Endodermal cell (in vitro differentiated cells): ENCODE measurements around the gene RGS19. TPM values are rescaled to one million over a fixed set of nuclear protein-coding genes. Genes with fewer than 3 reads are reported as not detected.

Experiments
- DNase-seq: peaks from one replicate; pipeline ENCODE4 v3.0.0-alpha.2; 2017
- H3K27ac ChIP-seq: 2 replicates; pipeline ENCODE4 v1.5.1; 2013; ENCODE audit warnings: mild to moderate bottlenecking, low read depth, low read length, moderate library complexity
- H3K27me3 ChIP-seq: 2 replicates; pipeline ENCODE4 v1.6.1; 2013; ENCODE audit warnings: mild to moderate bottlenecking, low read length, moderate library complexity; ENCODE audit not compliant: insufficient read depth, control insufficient read depth, poor library complexity, severe bottlenecking
- H3K36me3 ChIP-seq: 2 replicates; pipeline ENCODE4 v1.7.0; 2013; ENCODE audit warnings: mild to moderate bottlenecking, low read length, moderate library complexity; ENCODE audit not compliant: control insufficient read depth, insufficient read depth
- H3K4me1 ChIP-seq: one replicate; pipeline ENCODE4 v1.7.0; 2013; ENCODE audit warnings: low read length; ENCODE audit not compliant: control insufficient read depth, insufficient read depth
- H3K4me3 ChIP-seq: 2 replicates; pipeline ENCODE4 v1.5.1; 2013; ENCODE audit warnings: mild to moderate bottlenecking, low read length, moderate library complexity
- H3K9ac ChIP-seq: 2 replicates; pipeline ENCODE4 v1.6.1; 2013; ENCODE audit warnings: mild to moderate bottlenecking, low read length, moderate library complexity; ENCODE audit not compliant: poor library complexity, severe bottlenecking; ENCODE audit errors: extremely low read depth
- H3K9me3 ChIP-seq: 2 replicates; pipeline ENCODE4 v1.6.1; 2013; ENCODE audit warnings: mild to moderate bottlenecking, low read length, moderate library complexity; ENCODE audit not compliant: control insufficient read depth
- H3K27ac Mint-ChIP-seq: 2 replicates; pipeline ENCODE4 v1.8.0; 2020; ENCODE audit warnings: mixed read lengths
- H3K27me3 Mint-ChIP-seq: 2 replicates; pipeline ENCODE4 v1.8.0; 2021; ENCODE audit warnings: mild to moderate bottlenecking, mixed read lengths; ENCODE audit not compliant: insufficient read depth
- H3K36me3 Mint-ChIP-seq: 2 replicates; pipeline ENCODE4 v1.8.0; 2020; ENCODE audit warnings: low read depth, mixed read lengths
- H3K4me1 Mint-ChIP-seq: 2 replicates; pipeline ENCODE4 v1.8.0; 2020; ENCODE audit warnings: mixed read lengths
- H3K4me3 Mint-ChIP-seq: 2 replicates; pipeline ENCODE4 v1.8.0; 2020; ENCODE audit warnings: mild to moderate bottlenecking, moderate library complexity, mixed read lengths
- H3K9me3 Mint-ChIP-seq: 2 replicates; pipeline ENCODE4 v1.8.0; 2020; ENCODE audit warnings: mild to moderate bottlenecking, mixed read lengths
- CTCF ChIP-seq: fragments of 200-600 bp; sonication (generic); conservative IDR thresholded peaks from 2 replicates; pipeline ENCODE4 v1.5.0; 2021; ENCODE audit warnings: antibody characterized with exemption, mild to moderate bottlenecking
- WGBS, 2 experiments: methylation state at CpG; one replicate each; pipeline versions ENCODE4 v1.1.5 to v1.1.7; 2013; ENCODE audit warnings: missing lambda C conversion rate in 2 of 2, mixed read lengths in 1 of 2; ENCODE audit not compliant: insufficient coverage in 1 of 2, insufficient read length in 1 of 2; 5-methylcytosine and 5-hydroxymethylcytosine counted together
- total RNA-seq, 2 donors: library from RNA; stranded (reverse); fragmentation: NEBNext Ultra II Directional in 1 of 2; extraction: Animal tissue kit (Norgen Biotek cat#: 25700) in 1 of 2; gene quantifications; 2 replicates in 1 of 2; 3 replicates in 1 of 2; pipeline ENCODE4 v1.2.1, GENCODE V29; 2021

The RGS19 gene
- total RNA-seq, 2 donors from 2014 or later: 14.6 to 15.8 TPM

DNA sequence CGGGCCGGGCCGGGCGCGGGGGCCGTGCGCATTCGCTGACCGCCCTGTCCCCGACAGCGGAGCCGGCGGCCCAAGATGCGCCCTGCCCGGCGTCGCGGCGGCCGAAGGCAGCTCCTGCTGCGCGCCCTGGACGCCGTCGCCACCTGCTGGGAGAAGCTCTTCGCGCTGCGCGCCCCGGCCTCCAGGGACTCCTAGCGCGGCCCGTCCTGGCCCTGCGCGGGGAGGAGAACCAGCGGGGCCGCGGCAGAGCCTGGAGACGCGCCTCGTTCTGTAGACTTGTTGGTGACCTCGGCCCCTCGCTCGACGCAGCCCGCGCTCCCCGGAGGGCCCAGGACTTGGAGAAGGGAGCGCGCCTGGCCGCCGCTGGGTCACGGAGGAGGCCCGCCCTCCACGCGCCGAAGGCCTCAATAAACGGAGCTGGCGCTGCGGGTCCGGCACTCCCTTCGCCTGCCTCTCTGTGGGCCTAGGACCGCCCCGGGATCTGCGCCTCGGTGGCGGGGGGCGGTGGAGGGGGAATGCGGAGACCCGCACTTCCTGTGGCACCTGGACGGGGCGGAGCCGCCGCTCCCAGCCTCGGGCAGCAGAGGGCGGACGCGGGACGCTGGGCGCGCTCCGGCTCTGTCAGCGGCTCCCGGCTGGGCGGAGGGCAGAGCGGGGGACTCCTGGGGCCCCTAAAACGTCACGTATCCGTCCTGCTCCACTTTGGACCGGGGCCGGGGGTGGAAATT is 40.6 kb downstream of the RGS19 start:
- H3K27me3 Mint-ChIP-seq: peaks cover 28% of the 10 kb centered on the region
- H3K4me3 ChIP-seq: peak overlapping the region; percentile 60
- H3K27me3 ChIP-seq: peaks cover 44% of the 10 kb centered on the region
- H3K36me3 Mint-ChIP-seq: peaks cover 9% of the 10 kb centered on the region
- peak overlapping the region; percentile 52 for H3K4me3 Mint-ChIP-seq
- H3K27ac Mint-ChIP-seq: no peak overlapping the region
- no peaks in the 10 kb centered on the region for H3K9me3 Mint-ChIP-seq
- TF ChIP-seq CTCF: peak; percentile 82
- peak overlapping the region; percentile 25 for H3K9ac ChIP-seq
- H3K36me3 ChIP-seq: no peaks in the 10 kb centered on the region
- H3K4me1 ChIP-seq: peaks cover 19% of the 10 kb centered on the region
- DNase-seq: peak; percentile 94
- no peaks in the 10 kb centered on the region for H3K9me3 ChIP-seq
- 2% methylated on average over 24 to 91 of the region's 91 CpGs for WGBS, 2 experiments
- no peak overlapping the region for H3K27ac ChIP-seq
- H3K4me1 Mint-ChIP-seq: peaks cover 15% of the 10 kb centered on the region

GRCh38 chr20:64038224-64038564 is 41.1 kb downstream of the RGS19 start:
- TF ChIP-seq CTCF: no peak
- WGBS, 2 experiments: 4 to 7% methylated on average over 14 to 28 of the region's 30 CpGs
- peak; percentile 76 for DNase-seq
- Mint-ChIP-seq H3K36me3 (peaks cover 12% of the 10 kb centered on the region), H3K4me3 (peak overlapping the region; percentile 52), H3K4me1 (peaks cover 15% of the 10 kb centered on the region), H3K9me3 (no peaks in the 10 kb centered on the region), H3K27me3 (peaks cover 27% of the 10 kb centered on the region), H3K27ac (no peak overlapping the region)
- Histone ChIP-seq H3K9ac (no peak overlapping the region), H3K4me1 (peaks cover 19% of the 10 kb centered on the region), H3K27me3 (peaks cover 44% of the 10 kb centered on the region), H3K36me3 (no peaks in the 10 kb centered on the region), H3K27ac (no peak overlapping the region), H3K9me3 (no peaks in the 10 kb centered on the region), H3K4me3 (peak overlapping the region; percentile 60)

- Mint-ChIP-seq H3K27ac (no peak overlapping the region), H3K4me1 (peaks cover 15% of the 10 kb centered on the region), H3K36me3 (peaks cover 17% of the 10 kb centered on the region), H3K9me3 (no peaks in the 10 kb centered on the region), H3K4me3 (peak overlapping the region; percentile 52), H3K27me3 (peaks cover 27% of the 10 kb centered on the region)
- H3K9ac ChIP-seq: no peak overlapping the region
- peak; percentile 81 for DNase-seq
- H3K27ac ChIP-seq: no peak overlapping the region
- peaks cover under 1% of the 10 kb centered on the region for H3K36me3 ChIP-seq
- no peaks in the 10 kb centered on the region for H3K9me3 ChIP-seq
- H3K4me1 ChIP-seq: peaks cover 19% of the 10 kb centered on the region
- peak; percentile 13 for TF ChIP-seq CTCF
- 32 to 70% methylated on average over 7 to 36 of the region's 36 CpGs for WGBS, 2 experiments
- H3K27me3 ChIP-seq: peaks cover 44% of the 10 kb centered on the region
- peak overlapping the region; percentile 60 for H3K4me3 ChIP-seq
These were observed 41.7 kb downstream of the RGS19 start for GRCh38 chr20:64037498-64038213.
